GM10248 (cell line): ENCODE results near the gene GALNS.

Experiments
- CTCF ChIA-PET: fragments of 300-600 bp; sonication (Branson Sonifier 250); formaldehyde crosslinking; extraction: SDS; loops from one replicate; lab custom pipeline; 2021; ENCODE audit warnings: antibody characterized with exemption; lab: Yijun Ruan, JAX
- POLR2A ChIA-PET: fragments of 350-650 bp; sonication (Branson Sonifier 250); formaldehyde crosslinking; extraction: SDS; loops from one replicate; lab custom pipeline; 2020; ENCODE audit warnings: antibody characterized with exemption; lab: Yijun Ruan, JAX
- DNase-seq: peaks from one replicate; pipeline ENCODE4 v3.0.0; 2012; ENCODE audit errors: extremely low spot score
- TF ChIP-seq, protein P1 (sequence below): IDR thresholded peaks from 2 replicates; pipeline ENCODE4 v1.5.1; 2012; ENCODE audit warnings: mild to moderate bottlenecking, low read depth; ENCODE audit errors: extremely low read depth, missing control alignments, control extremely low read depth

GALNS gene

GRCh38 chr16:88901718-88902337, 45.1 kb upstream of the GALNS start:
- ChIA-PET CTCF (interaction anchor here (1.1 kb wide), 1 partner anchor 45 kb away, joined by 3 read pairs; the partner anchor contains the start of genes GALNS and TRAPPC2L), POLR2A (no interaction called here)
- no peak for DNase-seq
- TF ChIP-seq, protein P1, sequence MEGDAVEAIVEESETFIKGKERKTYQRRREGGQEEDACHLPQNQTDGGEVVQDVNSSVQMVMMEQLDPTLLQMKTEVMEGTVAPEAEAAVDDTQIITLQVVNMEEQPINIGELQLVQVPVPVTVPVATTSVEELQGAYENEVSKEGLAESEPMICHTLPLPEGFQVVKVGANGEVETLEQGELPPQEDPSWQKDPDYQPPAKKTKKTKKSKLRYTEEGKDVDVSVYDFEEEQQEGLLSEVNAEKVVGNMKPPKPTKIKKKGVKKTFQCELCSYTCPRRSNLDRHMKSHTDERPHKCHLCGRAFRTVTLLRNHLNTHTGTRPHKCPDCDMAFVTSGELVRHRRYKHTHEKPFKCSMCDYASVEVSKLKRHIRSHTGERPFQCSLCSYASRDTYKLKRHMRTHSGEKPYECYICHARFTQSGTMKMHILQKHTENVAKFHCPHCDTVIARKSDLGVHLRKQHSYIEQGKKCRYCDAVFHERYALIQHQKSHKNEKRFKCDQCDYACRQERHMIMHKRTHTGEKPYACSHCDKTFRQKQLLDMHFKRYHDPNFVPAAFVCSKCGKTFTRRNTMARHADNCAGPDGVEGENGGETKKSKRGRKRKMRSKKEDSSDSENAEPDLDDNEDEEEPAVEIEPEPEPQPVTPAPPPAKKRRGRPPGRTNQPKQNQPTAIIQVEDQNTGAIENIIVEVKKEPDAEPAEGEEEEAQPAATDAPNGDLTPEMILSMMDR, result no peak

- no peak for DNase-seq
- POLR2A ChIA-PET, result no interaction called here
- CTCF ChIA-PET, result interaction anchor here (0.8 to 1.1 kb wide), 2 partner anchors 13 to 267 kb away, joined by 3 read pairs; no protein-coding TSS in a partner anchor
- TF ChIP-seq, protein P1, result no peak
Observed at GRCh38 chr16:88900662-88901052, 43.9 kb upstream of the GALNS start.

- CTCF ChIA-PET, result interaction anchor here (1.1 kb wide), 1 partner anchor 13 kb away, joined by 3 read pairs; no protein-coding TSS in a partner anchor
- POLR2A ChIA-PET, result no interaction called here
- TF ChIP-seq, protein P1, result no peak
- no peak for DNase-seq
Observed at GRCh38 chr16:88899901-88900661, 43.3 kb upstream of the GALNS start.

DNA sequence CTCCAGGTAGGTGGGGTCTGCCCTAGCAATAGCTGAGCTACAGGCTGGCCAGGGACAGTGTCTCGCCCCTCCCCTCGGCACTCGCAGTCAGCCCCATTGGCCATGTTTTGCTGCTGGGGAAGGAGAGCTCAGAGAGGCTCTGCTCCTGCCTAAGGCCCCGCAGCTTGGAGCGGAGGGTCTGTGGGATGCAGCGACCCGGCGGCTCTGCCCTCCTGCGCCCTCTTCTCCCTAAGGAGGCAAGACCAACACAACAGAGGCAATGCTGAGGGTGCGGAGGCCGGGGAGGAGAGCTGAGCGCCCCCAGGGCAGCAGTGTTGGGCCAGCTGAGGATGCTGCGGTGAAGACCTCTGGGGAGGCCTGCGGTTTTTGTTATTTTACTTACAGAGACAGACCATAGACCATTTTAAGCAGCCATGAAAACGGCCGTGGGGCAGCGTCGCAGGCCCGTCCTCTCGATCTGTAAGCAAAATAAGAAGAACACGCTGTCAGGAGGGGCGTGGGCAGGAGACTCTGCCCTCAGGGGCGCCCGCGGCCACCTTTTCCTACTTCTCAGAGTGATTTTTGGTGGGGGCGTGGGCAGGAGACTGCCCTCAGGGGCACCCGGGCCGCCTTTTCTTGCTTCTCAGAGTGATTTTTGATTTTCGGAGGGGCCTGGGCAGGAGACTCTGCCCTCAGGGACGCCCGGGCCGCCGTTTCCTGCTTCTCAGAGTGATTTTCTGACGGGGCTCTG, 41.1 kb upstream of the GALNS start:
- ChIA-PET CTCF (interaction anchor here (1.4 kb wide), 1 partner anchor 12 kb away, joined by 4 read pairs; no protein-coding TSS in a partner anchor), POLR2A (no interaction called here)
- TF ChIP-seq, protein P1, result no peak
- DNase-seq, result no peak

DNA sequence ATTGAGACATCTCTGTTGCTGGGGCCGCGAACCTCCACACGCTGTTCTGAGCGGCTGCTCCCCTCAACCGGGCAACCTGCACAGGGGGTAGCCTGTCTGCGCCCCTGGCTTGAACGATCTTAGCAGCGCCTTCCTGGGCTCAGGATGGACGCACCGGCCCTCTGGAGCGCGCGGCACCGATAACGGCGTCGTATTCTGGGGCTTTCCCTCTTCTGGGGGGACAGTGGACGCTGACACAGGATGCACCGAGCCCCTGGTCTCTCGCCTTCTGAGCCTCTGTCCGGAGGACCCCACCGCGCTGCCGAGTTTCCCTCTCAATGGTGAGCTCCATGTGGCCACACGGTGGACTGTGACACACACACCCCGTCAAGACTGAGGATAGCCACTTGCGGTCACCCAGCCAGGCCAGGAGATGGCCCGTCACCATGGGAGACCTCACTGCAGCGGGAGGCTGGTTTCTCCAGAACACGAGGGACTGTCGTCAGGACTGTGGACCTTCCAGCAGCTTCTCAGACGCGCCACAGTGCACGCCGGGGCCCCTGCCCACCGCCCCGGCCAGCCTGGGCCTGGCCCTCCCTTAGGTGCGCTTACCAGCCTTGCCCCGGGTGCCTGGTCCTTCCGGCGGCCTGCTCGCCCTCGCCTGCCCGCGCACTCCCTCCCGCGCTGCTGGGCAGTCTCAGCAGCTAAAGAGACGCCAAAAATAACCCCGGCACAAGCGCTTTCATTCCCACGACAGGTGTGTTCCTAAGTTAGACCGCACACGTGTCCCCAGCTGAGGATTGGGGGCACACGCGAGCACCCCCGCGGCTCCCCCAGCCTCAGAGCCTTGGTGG, 39.7 kb upstream of the GALNS start:
- ChIA-PET CTCF (interaction anchor here (1.4 kb wide), 1 partner anchor 10 kb away, joined by 4 read pairs; no protein-coding TSS in a partner anchor), POLR2A (no interaction called here)
- TF ChIP-seq, protein P1, result no peak
- no peak for DNase-seq

DNA sequence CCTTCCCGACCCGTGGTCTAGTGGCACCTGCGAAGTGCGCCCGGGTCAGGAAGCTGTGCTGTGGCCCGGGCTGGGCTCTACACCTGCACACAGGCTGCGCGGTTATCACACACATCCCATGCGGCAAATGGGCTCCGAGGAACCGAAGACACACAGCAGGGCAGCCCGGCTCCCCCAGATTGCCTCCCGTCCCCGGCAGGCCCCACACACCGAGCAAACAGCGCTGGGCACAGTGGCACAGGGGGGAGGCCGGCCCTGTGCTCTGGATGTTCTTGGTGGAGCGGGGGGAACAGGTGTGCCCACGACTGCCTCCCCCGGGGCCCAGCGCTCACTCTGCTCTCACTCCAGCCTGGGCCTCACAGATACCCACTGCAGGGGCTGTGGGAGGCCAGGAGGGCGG, 38.6 kb upstream of the GALNS start:
- TF ChIP-seq, protein P1, result no peak
- DNase-seq, result no peak
- POLR2A ChIA-PET, result no interaction called here
- CTCF ChIA-PET, result no interaction called here
